Kidney epithelial cell (primary cell): ENCODE measurements around the gene ITIH1. TPM values are rescaled to one million over a fixed set of nuclear protein-coding genes. Genes with fewer than 3 reads are reported as not detected.

ENCODE experiments used
- DNase-seq: peaks from one replicate; pipeline ENCODE4 v3.0.0-alpha.2; 2010; ENCODE audit warnings: low read depth
- H3K27me3 ChIP-seq: 2 replicates; pipeline ENCODE4 v1.6.0; 2011; ENCODE audit warnings: low read length; ENCODE audit not compliant: control insufficient read depth, insufficient read depth
- H3K36me3 ChIP-seq: 2 replicates; pipeline ENCODE4 v1.5.1; 2011; ENCODE audit warnings: low read length; ENCODE audit not compliant: control insufficient read depth, insufficient read depth
- H3K4me3 ChIP-seq: 2 replicates; pipeline ENCODE4 v1.5.1; 2011; ENCODE audit warnings: low read depth, mild to moderate bottlenecking, control low read depth, low read length
- total RNA-seq: library from RNA; depleted of rRNA; stranded (reverse); fragments of >200 nt; gene quantifications from 2 replicates; pipeline ENCODE4 v1.2.3, GENCODE V29; 2015
- TF ChIP-seq, protein P1 (sequence below): IDR thresholded peaks from 2 replicates; pipeline ENCODE4 v1.5.1; 2011; ENCODE audit warnings: mild to moderate bottlenecking, moderate library complexity, low read length, control low read depth, inconsistent platforms; ENCODE audit not compliant: insufficient read depth, poor library complexity, severe bottlenecking

Gene ITIH1
- total RNA-seq, 1 donor from 2014 or later, result not detected

DNA sequence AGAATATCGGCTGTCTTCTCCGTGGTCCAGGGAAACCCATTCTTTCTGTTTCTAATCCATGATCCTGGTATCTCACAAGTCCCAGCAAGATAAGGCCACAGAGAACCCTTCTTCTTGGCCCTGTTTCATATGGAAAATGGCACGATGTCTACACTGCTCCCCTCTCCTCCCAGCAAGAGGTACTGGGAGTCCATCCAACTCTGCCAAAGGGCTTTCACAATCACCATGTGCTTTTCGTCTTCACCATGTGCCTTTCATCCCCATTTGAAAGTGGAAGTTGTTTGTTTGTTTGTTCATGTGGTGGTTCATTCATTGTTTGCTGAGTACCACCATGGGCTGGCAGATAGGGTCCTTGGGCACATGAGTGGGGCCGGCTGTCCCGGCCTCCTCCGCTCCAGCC lies 22.7 kb downstream of the ITIH1 start:
- H3K27me3 ChIP-seq, result no peaks in the 10 kb centered on the region
- no peak overlapping the region for H3K4me3 ChIP-seq
- no peaks in the 10 kb centered on the region for H3K36me3 ChIP-seq
- TF ChIP-seq, protein P1, sequence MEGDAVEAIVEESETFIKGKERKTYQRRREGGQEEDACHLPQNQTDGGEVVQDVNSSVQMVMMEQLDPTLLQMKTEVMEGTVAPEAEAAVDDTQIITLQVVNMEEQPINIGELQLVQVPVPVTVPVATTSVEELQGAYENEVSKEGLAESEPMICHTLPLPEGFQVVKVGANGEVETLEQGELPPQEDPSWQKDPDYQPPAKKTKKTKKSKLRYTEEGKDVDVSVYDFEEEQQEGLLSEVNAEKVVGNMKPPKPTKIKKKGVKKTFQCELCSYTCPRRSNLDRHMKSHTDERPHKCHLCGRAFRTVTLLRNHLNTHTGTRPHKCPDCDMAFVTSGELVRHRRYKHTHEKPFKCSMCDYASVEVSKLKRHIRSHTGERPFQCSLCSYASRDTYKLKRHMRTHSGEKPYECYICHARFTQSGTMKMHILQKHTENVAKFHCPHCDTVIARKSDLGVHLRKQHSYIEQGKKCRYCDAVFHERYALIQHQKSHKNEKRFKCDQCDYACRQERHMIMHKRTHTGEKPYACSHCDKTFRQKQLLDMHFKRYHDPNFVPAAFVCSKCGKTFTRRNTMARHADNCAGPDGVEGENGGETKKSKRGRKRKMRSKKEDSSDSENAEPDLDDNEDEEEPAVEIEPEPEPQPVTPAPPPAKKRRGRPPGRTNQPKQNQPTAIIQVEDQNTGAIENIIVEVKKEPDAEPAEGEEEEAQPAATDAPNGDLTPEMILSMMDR, result no peak
- no peak for DNase-seq

DNA sequence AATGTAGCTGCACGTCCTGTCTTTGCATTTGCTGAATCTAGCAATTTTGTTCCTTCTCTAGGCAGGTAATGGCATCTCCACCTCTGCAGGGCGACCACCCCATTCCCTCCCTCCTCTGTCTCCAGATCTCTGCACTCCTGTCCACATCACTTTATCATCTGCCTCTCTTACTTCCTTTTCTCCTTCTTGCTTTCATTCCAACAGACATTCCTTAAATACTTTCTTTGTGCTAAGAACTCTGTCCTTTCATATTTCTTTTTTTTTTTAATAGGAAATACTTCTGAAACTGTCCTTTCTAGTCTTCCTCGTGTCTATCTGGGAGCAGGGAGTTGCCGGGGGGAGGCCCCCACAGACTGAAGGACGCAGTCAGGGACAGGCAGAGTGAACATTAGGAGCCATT lies 24.4 kb downstream of the ITIH1 start:
- no peak for DNase-seq
- Histone ChIP-seq H3K4me3 (no peak overlapping the region), H3K36me3 (no peaks in the 10 kb centered on the region), H3K27me3 (no peaks in the 10 kb centered on the region)
- TF ChIP-seq, protein P1, result no peak

DNA sequence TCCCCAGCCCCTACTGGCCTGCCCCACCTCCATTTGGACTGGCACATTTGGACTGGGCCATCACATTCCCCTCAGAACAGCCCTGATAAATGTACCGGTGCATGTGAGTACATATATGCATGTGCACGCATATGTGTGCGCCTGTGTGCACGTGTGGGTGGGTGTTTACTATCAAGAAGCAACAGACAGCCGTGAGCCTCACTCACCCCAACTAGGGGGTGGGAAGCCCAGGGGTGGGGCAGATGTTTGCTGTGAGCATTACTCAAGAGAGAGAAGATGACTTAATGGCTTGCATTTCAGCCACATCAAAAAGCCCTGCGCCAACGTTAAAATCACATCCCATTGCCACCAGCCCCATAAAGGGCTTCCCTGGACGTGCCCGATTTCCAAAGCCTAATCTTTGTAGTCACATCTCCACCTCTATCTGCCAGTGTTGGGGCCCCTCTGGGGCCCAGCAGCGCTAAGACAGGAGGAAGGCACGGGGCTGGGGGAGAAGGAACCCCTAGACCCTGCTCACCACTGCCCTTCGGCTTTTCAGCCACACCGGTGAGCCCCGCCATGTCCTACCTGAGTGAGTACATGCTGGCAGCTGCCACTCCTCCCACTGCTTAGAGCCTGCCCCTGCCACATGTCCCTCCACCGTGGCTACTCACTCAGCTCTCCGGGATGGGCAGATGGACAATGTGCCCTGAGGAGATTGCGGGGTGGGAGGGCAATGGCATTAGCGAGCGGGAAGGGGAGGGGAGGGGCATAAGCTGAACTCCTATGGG lies 28.1 kb downstream of the ITIH1 start:
- Histone ChIP-seq H3K36me3 (no peaks in the 10 kb centered on the region), H3K4me3 (no peak overlapping the region), H3K27me3 (no peaks in the 10 kb centered on the region)
- DNase-seq, result no peak
- TF ChIP-seq, protein P1, result no peak

DNA sequence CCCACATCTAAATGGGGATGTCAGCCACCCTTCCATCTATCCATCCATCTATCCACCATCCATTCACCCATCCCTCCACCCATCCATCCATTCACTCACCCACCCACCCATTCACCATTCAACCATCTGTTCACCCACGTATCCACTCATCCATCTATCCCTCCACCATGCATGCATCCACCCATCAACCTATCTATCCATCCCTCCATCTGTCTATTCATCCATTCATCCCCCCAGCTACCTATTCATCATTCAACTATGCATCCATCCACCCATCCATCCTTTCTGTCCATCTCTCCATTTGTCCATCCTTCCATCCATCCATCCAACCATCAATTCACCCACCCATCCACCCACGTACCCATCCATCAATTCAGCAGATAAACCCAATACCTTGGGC lies 31.8 kb downstream of the ITIH1 start:
- H3K4me3 ChIP-seq, result no peak overlapping the region
- TF ChIP-seq, protein P1, result no peak
- no peaks in the 10 kb centered on the region for H3K27me3 ChIP-seq
- H3K36me3 ChIP-seq, result no peaks in the 10 kb centered on the region
- DNase-seq, result no peak

DNA sequence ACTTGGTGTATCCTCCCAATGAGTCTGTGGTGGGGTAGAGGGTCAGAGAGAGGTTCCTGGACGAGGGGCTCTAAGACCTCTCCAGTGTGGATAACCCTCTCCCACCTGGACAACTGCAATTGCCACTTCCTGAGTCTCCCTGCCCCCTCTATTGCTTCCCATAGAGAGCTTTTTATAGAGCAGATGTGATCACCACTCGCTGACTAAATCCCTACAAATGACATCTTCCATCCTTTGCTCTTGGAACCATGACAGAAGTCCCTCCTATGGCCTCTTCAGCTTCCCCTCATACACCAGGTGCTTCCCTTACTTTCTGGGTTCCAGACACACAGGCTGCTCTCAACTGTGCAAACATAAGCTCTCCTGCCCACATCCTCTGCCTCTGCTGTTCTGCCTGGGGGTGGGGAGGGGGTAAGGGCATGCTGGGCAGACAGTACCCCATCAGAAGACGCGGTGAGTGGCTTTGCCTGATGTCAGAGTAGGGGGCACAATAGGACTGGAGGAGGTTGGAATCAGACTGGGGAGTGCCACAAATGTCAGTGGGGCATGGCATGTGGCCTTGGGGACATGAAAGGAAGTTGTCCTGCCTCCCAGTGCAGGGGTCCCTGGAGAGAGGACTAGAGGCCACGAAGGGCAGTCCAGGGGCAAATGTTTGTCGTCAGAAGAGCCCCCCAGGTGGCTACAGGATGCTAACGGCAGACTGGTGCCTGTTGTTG lies 32.4 kb downstream of the ITIH1 start:
- no peaks in the 10 kb centered on the region for H3K36me3 ChIP-seq
- no peak for DNase-seq
- TF ChIP-seq, protein P1, result no peak
- H3K27me3 ChIP-seq, result no peaks in the 10 kb centered on the region
- no peak overlapping the region for H3K4me3 ChIP-seq
